ENCODE measurements around the gene KCNC1. TPM values are rescaled to one million over a fixed set of nuclear protein-coding genes. Genes with fewer than 3 reads are reported as not detected.

KCNC1 gene
- polyA plus RNA-seq, 1 of the 3 experiments (the other 2 are of a cell fraction) = 0.18 TPM

- H3K36me3 ChIP-seq (replicated peaks in 1 of 2; ENCODE audit: control insufficient read depth in 1 of 2, insufficient read depth in 2 of 2, low read length in 1 of 2) = no peaks in the 10 kb centered on the region
- no peaks in the 10 kb centered on the region for H4K20me1 ChIP-seq (ENCODE audit: insufficient read depth)
- TF ChIP-seq FOXM1 (IDR thresholded peaks at IDR 0.05; ENCODE audit: low read depth) (no peak), MEF2A (IDR thresholded peaks at IDR 0.05; ENCODE audit: borderline replicate concordance, low read depth) (no peak), GABPA (IDR thresholded peaks at IDR 0.05; ENCODE audit: low read depth) (no peak), SMC3 (IDR thresholded peaks at IDR 0.05; ENCODE audit: low read depth, low read length) (peak; percentile 26; the same call in 1 of the 2 replicates), RAD21 (IDR thresholded peaks at IDR 0.05; ENCODE audit: low read length) (peak; percentile 38; the same call in 1 of the 2 replicates), POLR2AphosphoS5 (IDR thresholded peaks at IDR 0.05; ENCODE audit: low read depth, low read length) (no peak)
- TF ChIP-seq, protein P1, sequence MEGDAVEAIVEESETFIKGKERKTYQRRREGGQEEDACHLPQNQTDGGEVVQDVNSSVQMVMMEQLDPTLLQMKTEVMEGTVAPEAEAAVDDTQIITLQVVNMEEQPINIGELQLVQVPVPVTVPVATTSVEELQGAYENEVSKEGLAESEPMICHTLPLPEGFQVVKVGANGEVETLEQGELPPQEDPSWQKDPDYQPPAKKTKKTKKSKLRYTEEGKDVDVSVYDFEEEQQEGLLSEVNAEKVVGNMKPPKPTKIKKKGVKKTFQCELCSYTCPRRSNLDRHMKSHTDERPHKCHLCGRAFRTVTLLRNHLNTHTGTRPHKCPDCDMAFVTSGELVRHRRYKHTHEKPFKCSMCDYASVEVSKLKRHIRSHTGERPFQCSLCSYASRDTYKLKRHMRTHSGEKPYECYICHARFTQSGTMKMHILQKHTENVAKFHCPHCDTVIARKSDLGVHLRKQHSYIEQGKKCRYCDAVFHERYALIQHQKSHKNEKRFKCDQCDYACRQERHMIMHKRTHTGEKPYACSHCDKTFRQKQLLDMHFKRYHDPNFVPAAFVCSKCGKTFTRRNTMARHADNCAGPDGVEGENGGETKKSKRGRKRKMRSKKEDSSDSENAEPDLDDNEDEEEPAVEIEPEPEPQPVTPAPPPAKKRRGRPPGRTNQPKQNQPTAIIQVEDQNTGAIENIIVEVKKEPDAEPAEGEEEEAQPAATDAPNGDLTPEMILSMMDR (IDR thresholded peaks at IDR 0.05) = peak; percentile 32
- no peaks in the 10 kb centered on the region for H3K9me3 ChIP-seq
- H3K9me2 ChIP-seq = no peaks in the 10 kb centered on the region
- H3K9ac ChIP-seq = no peak overlapping the region
- H3K4me3 ChIP-seq (ENCODE audit: low read depth in 2 of 2, low read length in 1 of 2) = no peak overlapping the region
- CTCF ChIA-PET = interaction anchor here (0.9 to 3.1 kb wide), 6 partner anchors 36 to 202 kb away, joined by 3 to 11 read pairs (median 4); partner anchors contain the start of gene KCNC1
- peaks cover 0 to 6% of the 10 kb centered on the region in 2 experiments; a peak in 1 of 4 replicates for H3K4me1 ChIP-seq (ENCODE audit: control insufficient read depth in 1 of 2, insufficient read depth in 2 of 2, low read depth in 1 of 2, low read length in 1 of 2)
- H2AFZ ChIP-seq (ENCODE audit: low read depth) = no peak overlapping the region
- no peaks in the 10 kb centered on the region for H3K79me2 ChIP-seq (ENCODE audit: insufficient read depth)
- DNase-seq = no peak
- H3F3A ChIP-seq (replicated peaks; ENCODE audit: insufficient read depth) = no peaks in the 10 kb centered on the region
- no peaks in the 10 kb centered on the region for H3K27me3 ChIP-seq (ENCODE audit: insufficient read depth)
- H3K4me2 ChIP-seq = no peak overlapping the region
- no peak overlapping the region for H3K27ac ChIP-seq (ENCODE audit: low read depth in 2 of 2, low read length in 1 of 2)
- POLR2A ChIA-PET = no interaction called here
These were observed 36.3 kb downstream of the KCNC1 start for GRCh38 chr11:17770917-17771316.

- Histone ChIP-seq H3F3A (replicated peaks; ENCODE audit: insufficient read depth) (no peaks in the 10 kb centered on the region), H3K9me3 (no peaks in the 10 kb centered on the region), H3K36me3 (replicated peaks in 1 of 2; ENCODE audit: control insufficient read depth in 1 of 2, insufficient read depth in 2 of 2, low read length in 1 of 2) (no peaks in the 10 kb centered on the region), H3K27ac (ENCODE audit: low read depth in 2 of 2, low read length in 1 of 2) (no peak overlapping the region), H3K27me3 (ENCODE audit: insufficient read depth) (no peaks in the 10 kb centered on the region), H3K9me2 (no peaks in the 10 kb centered on the region), H3K4me1 (ENCODE audit: control insufficient read depth in 1 of 2, insufficient read depth in 2 of 2, low read depth in 1 of 2, low read length in 1 of 2) (peaks cover 0 to 3% of the 10 kb centered on the region in 2 experiments; a peak in 1 of 4 replicates), H4K20me1 (ENCODE audit: insufficient read depth) (no peaks in the 10 kb centered on the region), H2AFZ (ENCODE audit: low read depth) (no peak overlapping the region), H3K9ac (no peak overlapping the region), H3K4me3 (ENCODE audit: low read depth in 2 of 2, low read length in 1 of 2) (no peak overlapping the region), H3K4me2 (no peak overlapping the region), H3K79me2 (ENCODE audit: insufficient read depth) (no peaks in the 10 kb centered on the region)
- no peak for DNase-seq
- POLR2A ChIA-PET = no interaction called here
- CTCF ChIA-PET = interaction anchor here (1.0 to 2.0 kb wide), 3 partner anchors 40 to 202 kb away, joined by 4 to 11 read pairs (median 4); no protein-coding TSS in a partner anchor
- TF ChIP-seq TAF1 (IDR thresholded peaks at IDR 0.05; ENCODE audit: borderline replicate concordance, low read depth, low read length) = no peak
- WGBS (ENCODE audit: low lambda C conversion rate) = 90% methylated on average over 16 of the region's 17 CpGs
These were observed 36.8 kb downstream of the KCNC1 start for GRCh38 chr11:17771415-17771814.

DNA sequence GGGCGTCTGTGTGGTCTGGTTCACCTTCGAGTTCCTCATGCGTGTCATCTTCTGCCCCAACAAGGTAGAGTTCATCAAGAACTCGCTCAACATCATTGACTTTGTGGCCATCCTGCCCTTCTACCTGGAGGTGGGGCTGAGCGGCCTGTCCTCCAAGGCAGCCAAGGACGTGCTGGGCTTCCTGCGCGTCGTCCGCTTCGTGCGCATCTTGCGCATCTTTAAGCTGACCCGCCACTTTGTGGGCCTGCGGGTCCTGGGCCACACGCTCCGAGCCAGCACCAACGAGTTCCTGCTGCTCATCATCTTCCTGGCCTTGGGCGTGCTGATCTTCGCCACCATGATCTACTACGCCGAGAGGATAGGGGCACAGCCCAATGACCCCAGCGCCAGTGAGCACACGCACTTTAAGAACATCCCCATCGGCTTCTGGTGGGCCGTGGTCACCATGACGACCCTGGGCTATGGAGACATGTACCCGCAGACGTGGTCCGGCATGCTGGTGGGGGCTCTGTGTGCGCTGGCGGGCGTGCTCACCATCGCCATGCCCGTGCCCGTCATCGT, 37.3 kb downstream of the KCNC1 start:
- Histone ChIP-seq H3K27ac (ENCODE audit: low read depth in 2 of 2, low read length in 1 of 2) (no peak overlapping the region), H3K27me3 (ENCODE audit: insufficient read depth) (no peaks in the 10 kb centered on the region), H3K9me3 (no peaks in the 10 kb centered on the region), H4K20me1 (ENCODE audit: insufficient read depth) (no peaks in the 10 kb centered on the region), H3F3A (replicated peaks; ENCODE audit: insufficient read depth) (no peaks in the 10 kb centered on the region), H3K9me2 (no peaks in the 10 kb centered on the region), H3K4me3 (ENCODE audit: low read depth in 2 of 2, low read length in 1 of 2) (no peak overlapping the region), H2AFZ (ENCODE audit: low read depth) (no peak overlapping the region), H3K4me1 (ENCODE audit: control insufficient read depth in 1 of 2, insufficient read depth in 2 of 2, low read depth in 1 of 2, low read length in 1 of 2) (peaks cover 0 to 3% of the 10 kb centered on the region in 2 experiments; a peak in 1 of 4 replicates), H3K79me2 (ENCODE audit: insufficient read depth) (no peaks in the 10 kb centered on the region), H3K4me2 (no peak overlapping the region), H3K36me3 (replicated peaks in 1 of 2; ENCODE audit: control insufficient read depth in 1 of 2, insufficient read depth in 2 of 2, low read length in 1 of 2) (no peaks in the 10 kb centered on the region), H3K9ac (no peak overlapping the region)
- TF ChIP-seq FOXM1 (IDR thresholded peaks at IDR 0.05; ENCODE audit: low read depth) (no peak), GATA2 (CRISPR knock-in tag; IDR thresholded peaks at IDR 0.05) (no peak), MAX (IDR thresholded peaks at IDR 0.05; ENCODE audit: low read depth) (no peak), CHD2 (IDR thresholded peaks at IDR 0.05; ENCODE audit: low read length, partially characterized antibody) (no peak), JUND (IDR thresholded peaks at IDR 0.05) (no peak), NRF1 (IDR thresholded peaks at IDR 0.05; ENCODE audit: low read depth, low read length) (no peak), YY1 (IDR thresholded peaks at IDR 0.05; ENCODE audit: low read depth) (no peak), GABPA (IDR thresholded peaks at IDR 0.05; ENCODE audit: low read depth) (no peak), MEF2A (IDR thresholded peaks at IDR 0.05; ENCODE audit: borderline replicate concordance, low read depth) (no peak), NFIC (IDR thresholded peaks at IDR 0.05; ENCODE audit: borderline replicate concordance) (no peak), ELF1 (IDR thresholded peaks at IDR 0.05) (no peak), RAD21 (IDR thresholded peaks at IDR 0.05; ENCODE audit: low read length) (no peak), FOSL2 (IDR thresholded peaks at IDR 0.05; ENCODE audit: borderline replicate concordance, low read depth) (no peak), SMC3 (IDR thresholded peaks at IDR 0.05; ENCODE audit: low read depth, low read length) (no peak)
- TF ChIP-seq, protein P2, sequence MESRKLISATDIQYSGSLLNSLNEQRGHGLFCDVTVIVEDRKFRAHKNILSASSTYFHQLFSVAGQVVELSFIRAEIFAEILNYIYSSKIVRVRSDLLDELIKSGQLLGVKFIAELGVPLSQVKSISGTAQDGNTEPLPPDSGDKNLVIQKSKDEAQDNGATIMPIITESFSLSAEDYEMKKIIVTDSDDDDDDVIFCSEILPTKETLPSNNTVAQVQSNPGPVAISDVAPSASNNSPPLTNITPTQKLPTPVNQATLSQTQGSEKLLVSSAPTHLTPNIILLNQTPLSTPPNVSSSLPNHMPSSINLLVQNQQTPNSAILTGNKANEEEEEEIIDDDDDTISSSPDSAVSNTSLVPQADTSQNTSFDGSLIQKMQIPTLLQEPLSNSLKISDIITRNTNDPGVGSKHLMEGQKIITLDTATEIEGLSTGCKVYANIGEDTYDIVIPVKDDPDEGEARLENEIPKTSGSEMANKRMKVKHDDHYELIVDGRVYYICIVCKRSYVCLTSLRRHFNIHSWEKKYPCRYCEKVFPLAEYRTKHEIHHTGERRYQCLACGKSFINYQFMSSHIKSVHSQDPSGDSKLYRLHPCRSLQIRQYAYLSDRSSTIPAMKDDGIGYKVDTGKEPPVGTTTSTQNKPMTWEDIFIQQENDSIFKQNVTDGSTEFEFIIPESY (IDR thresholded peaks at IDR 0.05; ENCODE audit: borderline replicate concordance, low read depth) = no peak
- CTCF ChIA-PET = interaction anchor here (1.4 to 2.0 kb wide), 2 partner anchors 41 to 201 kb away, joined by 4 to 11 read pairs; no protein-coding TSS in a partner anchor
- POLR2A ChIA-PET = no interaction called here
- DNase-seq = no peak
- WGBS (ENCODE audit: low lambda C conversion rate) = 86% methylated on average over 18 of the region's 37 CpGs

Data from SK-N-SH (cell line).